Measurements from ENCODE around the gene SLC17A2. TPM values are rescaled to one million over a fixed set of nuclear protein-coding genes. Genes with fewer than 3 reads are reported as not detected.

Gene SLC17A2
- total and polyA plus RNA-seq, 2 of the 13 experiments (the other 11 are each of a cell fraction or from before 2014, with no cell fraction given): 11.2 to 32.4 TPM

DNA sequence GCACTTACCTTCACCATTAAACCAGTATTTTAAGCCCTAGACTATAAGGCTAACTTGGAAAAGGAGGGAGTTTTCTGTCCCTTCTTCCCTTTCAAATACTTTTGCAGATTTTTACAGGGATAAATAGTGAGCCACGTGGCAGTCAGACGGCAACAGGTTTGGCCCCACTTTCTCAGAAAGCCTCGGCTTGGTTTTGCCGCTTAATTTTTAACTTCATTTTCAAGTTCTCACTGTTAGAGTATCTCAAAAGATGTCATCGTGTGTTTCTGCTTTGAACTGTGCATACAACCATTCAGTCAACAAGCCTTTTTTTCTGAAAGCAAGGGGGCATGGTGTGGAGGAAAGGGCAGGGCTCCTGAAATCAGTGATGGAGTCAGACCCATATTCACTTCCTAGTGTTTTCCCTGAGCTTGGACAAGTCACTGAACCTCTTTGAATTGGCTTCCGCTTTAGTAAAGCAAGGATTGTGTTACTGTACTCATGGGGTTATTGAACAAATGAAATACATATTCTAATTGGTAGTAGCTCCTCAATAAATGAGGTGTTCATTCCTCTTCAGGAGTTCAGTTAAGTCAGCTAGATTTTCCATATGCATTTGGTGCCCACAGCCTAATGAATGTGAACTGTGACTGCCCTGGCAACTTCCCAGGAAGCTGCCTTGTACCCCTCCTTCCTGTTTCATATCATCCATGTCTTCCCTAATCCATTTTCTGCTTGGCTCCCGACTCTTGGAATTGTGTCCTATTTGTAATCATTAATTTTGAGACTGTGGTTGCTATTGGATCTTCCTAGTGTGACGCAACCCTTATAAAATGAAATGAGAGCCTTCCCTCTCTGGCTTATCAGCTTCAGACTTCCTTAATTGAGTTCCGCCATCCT lies at the start of gene SLC17A2 (continued):
- no peak for TF ChIP-seq ZNF205 (CRISPR knock-in tag; IDR thresholded peaks at IDR 0.05)
- TF ChIP-seq, protein P1, sequence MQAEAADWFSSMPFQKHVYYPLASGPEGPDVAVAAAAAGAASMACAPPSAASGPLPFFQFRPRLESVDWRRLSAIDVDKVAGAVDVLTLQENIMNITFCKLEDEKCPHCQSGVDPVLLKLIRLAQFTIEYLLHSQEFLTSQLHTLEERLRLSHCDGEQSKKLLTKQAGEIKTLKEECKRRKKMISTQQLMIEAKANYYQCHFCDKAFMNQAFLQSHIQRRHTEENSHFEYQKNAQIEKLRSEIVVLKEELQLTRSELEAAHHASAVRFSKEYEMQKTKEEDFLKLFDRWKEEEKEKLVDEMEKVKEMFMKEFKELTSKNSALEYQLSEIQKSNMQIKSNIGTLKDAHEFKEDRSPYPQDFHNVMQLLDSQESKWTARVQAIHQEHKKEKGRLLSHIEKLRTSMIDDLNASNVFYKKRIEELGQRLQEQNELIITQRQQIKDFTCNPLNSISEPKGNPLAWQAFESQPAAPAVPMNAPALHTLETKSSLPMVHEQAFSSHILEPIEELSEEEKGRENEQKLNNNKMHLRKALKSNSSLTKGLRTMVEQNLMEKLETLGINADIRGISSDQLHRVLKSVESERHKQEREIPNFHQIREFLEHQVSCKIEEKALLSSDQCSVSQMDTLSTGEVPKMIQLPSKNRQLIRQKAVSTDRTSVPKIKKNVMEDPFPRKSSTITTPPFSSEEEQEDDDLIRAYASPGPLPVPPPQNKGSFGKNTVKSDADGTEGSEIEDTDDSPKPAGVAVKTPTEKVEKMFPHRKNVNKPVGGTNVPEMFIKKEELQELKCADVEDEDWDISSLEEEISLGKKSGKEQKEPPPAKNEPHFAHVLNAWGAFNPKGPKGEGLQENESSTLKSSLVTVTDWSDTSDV (CRISPR knock-in tag; IDR thresholded peaks at IDR 0.05): no peak
- TF ChIP-seq FOXA1 (IDR thresholded peaks at IDR 0.05): no peak
- peak; percentile 82 for TF ChIP-seq FOXA1 (CRISPR knock-in tag; IDR thresholded peaks at IDR 0.05)
- no peak; the same call in 1 of the 2 replicates for TF ChIP-seq ZNF430 (CRISPR knock-in tag; IDR thresholded peaks at IDR 0.05)
- TF ChIP-seq TBL1XR1 (IDR thresholded peaks at IDR 0.05; ENCODE audit: borderline replicate concordance, low read length, partially characterized antibody): no peak
- TF ChIP-seq HMGA1 (CRISPR knock-in tag; conservative IDR thresholded peaks at IDR 0.05): no peak
- TF ChIP-seq ZNF749 (CRISPR knock-in tag; IDR thresholded peaks at IDR 0.05; ENCODE audit: borderline replicate concordance): peak; percentile 36; the same call in 1 of the 2 replicates
- TF ChIP-seq, protein P2, sequence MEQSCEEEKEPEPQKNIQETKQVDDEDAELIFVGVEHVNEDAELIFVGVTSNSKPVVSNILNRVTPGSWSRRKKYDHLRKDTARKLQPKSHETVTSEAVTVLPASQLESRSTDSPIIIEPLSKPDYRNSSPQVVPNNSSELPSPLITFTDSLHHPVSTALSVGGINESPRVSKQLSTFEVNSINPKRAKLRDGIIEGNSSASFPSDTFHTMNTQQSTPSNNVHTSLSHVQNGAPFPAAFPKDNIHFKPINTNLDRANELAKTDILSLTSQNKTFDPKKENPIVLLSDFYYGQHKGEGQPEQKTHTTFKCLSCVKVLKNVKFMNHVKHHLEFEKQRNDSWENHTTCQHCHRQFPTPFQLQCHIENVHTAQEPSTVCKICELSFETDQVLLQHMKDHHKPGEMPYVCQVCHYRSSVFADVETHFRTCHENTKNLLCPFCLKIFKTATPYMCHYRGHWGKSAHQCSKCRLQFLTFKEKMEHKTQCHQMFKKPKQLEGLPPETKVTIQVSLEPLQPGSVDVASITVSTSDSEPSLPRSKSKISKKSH (CRISPR knock-in tag; IDR thresholded peaks at IDR 0.05; ENCODE audit: borderline replicate concordance): no peak
- TF ChIP-seq HMG20A (CRISPR knock-in tag; IDR thresholded peaks at IDR 0.05; ENCODE audit: borderline replicate concordance): peak; percentile 85
- no peak for TF ChIP-seq ZNF143 (CRISPR knock-in tag; IDR thresholded peaks at IDR 0.05)
- TF ChIP-seq ATRX (CRISPR knock-in tag; IDR thresholded peaks at IDR 0.05; ENCODE audit: borderline replicate concordance): no peak
- no peak for TF ChIP-seq HNRNPLL (IDR thresholded peaks at IDR 0.05; ENCODE audit: low read depth, low read length, poor library complexity, severe bottlenecking)
- TF ChIP-seq ZNF850 (CRISPR knock-in tag; conservative IDR thresholded peaks at IDR 0.05): no peak
- TF ChIP-seq, protein P3, sequence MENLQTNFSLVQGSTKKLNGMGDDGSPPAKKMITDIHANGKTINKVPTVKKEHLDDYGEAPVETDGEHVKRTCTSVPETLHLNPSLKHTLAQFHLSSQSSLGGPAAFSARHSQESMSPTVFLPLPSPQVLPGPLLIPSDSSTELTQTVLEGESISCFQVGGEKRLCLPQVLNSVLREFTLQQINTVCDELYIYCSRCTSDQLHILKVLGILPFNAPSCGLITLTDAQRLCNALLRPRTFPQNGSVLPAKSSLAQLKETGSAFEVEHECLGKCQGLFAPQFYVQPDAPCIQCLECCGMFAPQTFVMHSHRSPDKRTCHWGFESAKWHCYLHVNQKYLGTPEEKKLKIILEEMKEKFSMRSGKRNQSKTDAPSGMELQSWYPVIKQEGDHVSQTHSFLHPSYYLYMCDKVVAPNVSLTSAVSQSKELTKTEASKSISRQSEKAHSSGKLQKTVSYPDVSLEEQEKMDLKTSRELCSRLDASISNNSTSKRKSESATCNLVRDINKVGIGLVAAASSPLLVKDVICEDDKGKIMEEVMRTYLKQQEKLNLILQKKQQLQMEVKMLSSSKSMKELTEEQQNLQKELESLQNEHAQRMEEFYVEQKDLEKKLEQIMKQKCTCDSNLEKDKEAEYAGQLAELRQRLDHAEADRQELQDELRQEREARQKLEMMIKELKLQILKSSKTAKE (CRISPR knock-in tag; IDR thresholded peaks at IDR 0.05; ENCODE audit: borderline replicate concordance): 0 out of 2 replicates have a peak, but pooled peaks have one; percentile 27
- no peak; the same call in 1 of the 2 replicates for TF ChIP-seq SRY (CRISPR knock-in tag; IDR thresholded peaks at IDR 0.05)
- TF ChIP-seq HNF4A (CRISPR knock-in tag; IDR thresholded peaks at IDR 0.05): peak; percentile 9; the same call in 1 of the 2 replicates
- TF ChIP-seq ETV6 (CRISPR knock-in tag; conservative IDR thresholded peaks at IDR 0.05): no peak
- TF ChIP-seq, protein P4, sequence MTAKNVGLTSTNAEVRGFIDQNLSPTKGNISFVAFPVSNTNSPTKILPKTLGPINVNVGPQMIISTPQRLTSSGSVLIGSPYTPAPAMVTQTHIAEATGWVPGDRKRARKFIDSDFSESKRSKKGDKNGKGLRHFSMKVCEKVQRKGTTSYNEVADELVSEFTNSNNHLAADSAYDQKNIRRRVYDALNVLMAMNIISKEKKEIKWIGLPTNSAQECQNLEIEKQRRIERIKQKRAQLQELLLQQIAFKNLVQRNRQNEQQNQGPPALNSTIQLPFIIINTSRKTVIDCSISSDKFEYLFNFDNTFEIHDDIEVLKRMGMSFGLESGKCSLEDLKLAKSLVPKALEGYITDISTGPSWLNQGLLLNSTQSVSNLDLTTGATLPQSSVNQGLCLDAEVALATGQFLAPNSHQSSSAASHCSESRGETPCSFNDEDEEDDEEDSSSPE (CRISPR knock-in tag; IDR thresholded peaks at IDR 0.05): peak; percentile 69
- peak in 1 of 2 experiments; percentile 75; a peak in 2 of 4 replicates for TF ChIP-seq KLF16 (CRISPR knock-in tag; IDR thresholded peaks at IDR 0.05)
- TF ChIP-seq PHF21A (CRISPR knock-in tag; IDR thresholded peaks at IDR 0.05): 0 out of 2 replicates have a peak, but pooled peaks have one; percentile 17
- TF ChIP-seq STAT5B (CRISPR knock-in tag; IDR thresholded peaks at IDR 0.05): no peak
